ENCODE data around the gene NCKAP5.

Gene NCKAP5

GRCh38 chr2:132668189-132668823 lies 900.0 kb downstream of the NCKAP5 start:
- DNase-seq (ENCODE audit: extremely low spot score): peak; percentile 39
- no peak for TF ChIP-seq SUZ12 (IDR thresholded peaks at IDR 0.05)
- CTCF ChIA-PET: interaction anchor here (0.6 to 1.2 kb wide), 3 partner anchors 9 to 1132 kb away, joined by 3 read pairs; no protein-coding TSS in a partner anchor
- POLR2A ChIA-PET: no interaction called here

GRCh38 chr2:132667706-132668105 lies 900.6 kb downstream of the NCKAP5 start:
- DNase-seq (ENCODE audit: extremely low spot score): no peak
- ChIA-PET POLR2A (no interaction called here), CTCF (interaction anchor here (0.5 kb wide), 1 partner anchor 82 kb away, joined by 5 read pairs; no protein-coding TSS in a partner anchor)
- TF ChIP-seq SP1 (IDR thresholded peaks at IDR 0.05) (no peak), NFRKB (IDR thresholded peaks at IDR 0.05) (no peak), BHLHE40 (IDR thresholded peaks at IDR 0.05; ENCODE audit: borderline replicate concordance) (no peak), SUZ12 (IDR thresholded peaks at IDR 0.05) (no peak), LEF1 (IDR thresholded peaks at IDR 0.05; ENCODE audit: borderline replicate concordance) (no peak), TARDBP (IDR thresholded peaks at IDR 0.05) (no peak), FOXK2 (IDR thresholded peaks at IDR 0.05) (no peak), ELF4 (IDR thresholded peaks at IDR 0.05) (no peak), CTBP1 (IDR thresholded peaks at IDR 0.05; ENCODE audit: borderline replicate concordance) (no peak)

DNA sequence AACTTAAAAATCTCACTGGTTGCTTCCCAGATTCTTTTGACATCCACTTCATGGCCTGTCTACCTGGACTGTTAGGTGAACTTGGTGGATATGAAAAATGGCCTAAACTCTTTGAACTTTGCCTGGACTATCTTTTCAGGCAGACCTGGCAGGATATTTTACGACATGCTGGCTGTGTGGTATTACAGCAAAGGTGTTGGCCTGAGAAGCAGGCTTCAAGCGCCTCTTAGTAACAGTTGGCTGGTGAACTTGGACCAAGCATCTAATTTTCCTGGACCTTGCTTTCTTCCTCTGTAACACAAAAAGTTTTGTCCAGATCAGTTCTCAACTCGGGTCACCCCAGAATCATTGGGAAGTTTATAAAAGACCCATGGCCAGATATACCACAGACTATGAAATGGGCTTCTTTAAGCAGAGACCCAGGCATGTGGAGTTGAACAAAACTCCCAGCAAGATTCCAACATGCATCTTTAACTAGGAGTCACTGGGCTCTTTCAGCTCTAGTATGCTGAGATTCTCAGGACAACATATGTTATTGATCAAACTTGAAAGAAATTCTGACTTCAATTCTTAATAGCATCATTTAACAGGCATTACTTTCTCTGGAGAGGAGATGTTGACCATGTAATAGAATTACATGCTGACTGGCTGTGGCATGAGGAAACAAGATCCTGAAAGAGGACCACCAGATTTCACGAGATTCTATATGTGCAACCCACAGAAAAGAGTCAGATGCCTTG lies 902.7 kb downstream of the NCKAP5 start:
- no peak for DNase-seq (ENCODE audit: extremely low spot score)
- TF ChIP-seq FOXK2 (IDR thresholded peaks at IDR 0.05): no peak
- no peak for TF ChIP-seq ZNF384 (IDR thresholded peaks at IDR 0.05)
- no peak for TF ChIP-seq ELF4 (IDR thresholded peaks at IDR 0.05)
- TF ChIP-seq L3MBTL2 (conservative IDR thresholded peaks at IDR 0.05): no peak
- no peak for TF ChIP-seq CTBP1 (IDR thresholded peaks at IDR 0.05; ENCODE audit: borderline replicate concordance)
- TF ChIP-seq ARNT (IDR thresholded peaks at IDR 0.05): no peak
- no peak for TF ChIP-seq SP1 (IDR thresholded peaks at IDR 0.05)
- TF ChIP-seq PKNOX1 (IDR thresholded peaks at IDR 0.05): no peak
- no peak for TF ChIP-seq LEF1 (IDR thresholded peaks at IDR 0.05; ENCODE audit: borderline replicate concordance)
- TF ChIP-seq FOXA1 (IDR thresholded peaks at IDR 0.05): no peak
- no peak for TF ChIP-seq HDGF (IDR thresholded peaks at IDR 0.05; ENCODE audit: borderline replicate concordance)
- TF ChIP-seq TARDBP (IDR thresholded peaks at IDR 0.05): no peak
- no peak for TF ChIP-seq FOXM1 (IDR thresholded peaks at IDR 0.05; ENCODE audit: borderline replicate concordance)
- no peak for TF ChIP-seq SUZ12 (IDR thresholded peaks at IDR 0.05)
- TF ChIP-seq BHLHE40 (IDR thresholded peaks at IDR 0.05; ENCODE audit: borderline replicate concordance): no peak
- no peak for TF ChIP-seq NFRKB (IDR thresholded peaks at IDR 0.05)
- CTCF ChIA-PET: interaction anchor here (0.5 kb wide), 1 partner anchor 12 kb away, joined by 7 read pairs; no protein-coding TSS in a partner anchor
- POLR2A ChIA-PET: no interaction called here

DNA sequence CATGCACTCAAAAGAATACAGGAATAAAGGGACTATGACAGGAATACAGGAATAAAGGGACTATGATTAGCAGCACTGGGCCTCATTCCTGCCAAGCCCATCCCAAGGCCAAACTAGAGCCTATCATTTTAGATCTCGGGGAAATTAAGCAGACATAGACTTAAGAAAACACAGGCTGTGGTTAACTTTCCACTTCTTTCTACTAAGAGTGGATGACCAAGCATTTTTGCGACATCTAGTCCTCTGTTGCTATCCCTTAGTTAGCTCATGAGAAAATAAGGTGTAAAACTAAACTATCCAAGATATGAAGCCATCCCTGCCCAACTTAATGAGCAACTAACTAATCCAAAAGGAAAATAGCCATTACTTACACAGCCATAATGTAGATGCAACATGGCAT lies 904.2 kb downstream of the NCKAP5 start:
- POLR2A ChIA-PET: no interaction called here
- CTCF ChIA-PET: no interaction called here
- TF ChIP-seq FOXM1 (IDR thresholded peaks at IDR 0.05; ENCODE audit: borderline replicate concordance) (no peak), BHLHE40 (IDR thresholded peaks at IDR 0.05; ENCODE audit: borderline replicate concordance) (no peak), SP1 (IDR thresholded peaks at IDR 0.05) (no peak), L3MBTL2 (conservative IDR thresholded peaks at IDR 0.05) (no peak), FOXA1 (IDR thresholded peaks at IDR 0.05) (no peak), NFRKB (IDR thresholded peaks at IDR 0.05) (no peak), FOXK2 (IDR thresholded peaks at IDR 0.05) (no peak), CTBP1 (IDR thresholded peaks at IDR 0.05; ENCODE audit: borderline replicate concordance) (no peak), ELF4 (IDR thresholded peaks at IDR 0.05) (no peak), HDGF (IDR thresholded peaks at IDR 0.05; ENCODE audit: borderline replicate concordance) (no peak), LEF1 (IDR thresholded peaks at IDR 0.05; ENCODE audit: borderline replicate concordance) (no peak), PKNOX1 (IDR thresholded peaks at IDR 0.05) (no peak), ARNT (IDR thresholded peaks at IDR 0.05) (no peak), ZNF384 (IDR thresholded peaks at IDR 0.05) (no peak)
- DNase-seq (ENCODE audit: extremely low spot score): no peak

DNA sequence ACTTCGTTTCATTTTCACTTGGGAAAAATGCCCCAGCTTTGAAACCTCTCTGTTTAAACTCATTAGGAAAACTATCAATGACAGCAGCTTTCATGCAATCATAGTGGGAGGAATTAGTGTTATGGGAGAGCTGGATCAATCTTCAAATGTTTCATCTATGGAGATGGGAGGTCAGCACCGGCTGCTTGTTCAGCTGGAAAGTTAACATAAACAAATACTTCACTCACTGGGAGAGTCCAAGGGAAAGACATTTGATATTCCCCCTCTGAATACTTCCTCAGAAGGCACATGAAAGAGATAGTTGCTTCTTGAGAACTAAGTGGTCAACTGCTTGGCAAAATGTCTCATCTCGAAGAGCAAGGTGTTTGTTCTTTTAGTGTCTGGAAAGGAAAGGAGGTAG lies 905.5 kb downstream of the NCKAP5 start:
- ChIA-PET CTCF (no interaction called here), POLR2A (no interaction called here)
- TF ChIP-seq ZNF384 (IDR thresholded peaks at IDR 0.05): no peak
- no peak for TF ChIP-seq BHLHE40 (IDR thresholded peaks at IDR 0.05; ENCODE audit: borderline replicate concordance)
- TF ChIP-seq FOXA1 (IDR thresholded peaks at IDR 0.05): no peak
- TF ChIP-seq PKNOX1 (IDR thresholded peaks at IDR 0.05): no peak
- no peak for TF ChIP-seq L3MBTL2 (conservative IDR thresholded peaks at IDR 0.05)
- no peak for TF ChIP-seq NFRKB (IDR thresholded peaks at IDR 0.05)
- DNase-seq (ENCODE audit: extremely low spot score): peak; percentile 8

- ChIA-PET POLR2A (no interaction called here), CTCF (interaction anchor here (1.1 kb wide), 1 partner anchor 9 kb away, joined by 3 read pairs; no protein-coding TSS in a partner anchor)
- TF ChIP-seq NFRKB (IDR thresholded peaks at IDR 0.05) (no peak), ELF4 (IDR thresholded peaks at IDR 0.05) (no peak), LEF1 (IDR thresholded peaks at IDR 0.05; ENCODE audit: borderline replicate concordance) (no peak), L3MBTL2 (conservative IDR thresholded peaks at IDR 0.05) (no peak), HDGF (IDR thresholded peaks at IDR 0.05; ENCODE audit: borderline replicate concordance) (no peak), FOXM1 (IDR thresholded peaks at IDR 0.05; ENCODE audit: borderline replicate concordance) (no peak), PKNOX1 (IDR thresholded peaks at IDR 0.05) (no peak), BHLHE40 (IDR thresholded peaks at IDR 0.05; ENCODE audit: borderline replicate concordance) (no peak), SP1 (IDR thresholded peaks at IDR 0.05) (no peak), FOXA1 (IDR thresholded peaks at IDR 0.05) (no peak), SUZ12 (IDR thresholded peaks at IDR 0.05) (no peak), FOXK2 (IDR thresholded peaks at IDR 0.05) (no peak), CTBP1 (IDR thresholded peaks at IDR 0.05; ENCODE audit: borderline replicate concordance) (no peak), ZNF384 (IDR thresholded peaks at IDR 0.05) (no peak), ARNT (IDR thresholded peaks at IDR 0.05) (no peak), TARDBP (IDR thresholded peaks at IDR 0.05) (no peak)
- DNase-seq (ENCODE audit: extremely low spot score): no peak
These were observed 908.9 kb downstream of the NCKAP5 start for GRCh38 chr2:132659331-132659730.

All from HEK293T (cell line).